Stromal cell of bone marrow (primary cell): ENCODE data around the gene GP2.
"Not testable (repeated sequence)": the region's sequence is repeated elsewhere in the genome, so short reads cannot be mapped to it uniquely, and the experiment has no call there.

Experiments used
- DNase-seq: peaks from one replicate; pipeline ENCODE4 v3.0.0-alpha.2; 2012; ENCODE audit warnings: low read depth

Gene GP2

DNA sequence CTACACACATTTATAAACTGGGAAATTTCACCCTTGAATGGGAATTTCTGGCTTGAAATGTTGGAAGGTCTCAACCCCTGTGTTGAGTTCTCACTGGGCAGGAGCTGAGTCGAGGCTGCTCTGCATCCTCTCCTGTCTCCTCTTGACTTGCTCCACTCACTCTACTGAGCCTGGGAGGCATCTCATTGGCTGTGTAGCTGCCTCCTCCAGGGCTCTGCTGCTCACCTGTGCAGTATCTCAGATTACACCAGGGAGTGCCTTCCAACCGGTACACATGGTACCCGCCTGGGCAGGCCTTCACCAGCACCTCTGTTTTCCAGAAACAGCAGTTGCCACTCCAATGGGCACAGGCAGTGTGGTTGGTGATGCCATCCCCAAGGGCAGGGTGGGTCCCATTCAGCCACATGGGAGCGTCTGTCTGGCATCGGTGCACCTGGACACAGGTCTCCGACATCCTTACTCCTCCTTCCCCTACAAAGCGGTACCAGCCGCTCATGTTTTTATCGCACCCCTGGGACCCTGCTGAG, 3.7 kb downstream of the GP2 start:
- DNase-seq = no peak

DNA sequence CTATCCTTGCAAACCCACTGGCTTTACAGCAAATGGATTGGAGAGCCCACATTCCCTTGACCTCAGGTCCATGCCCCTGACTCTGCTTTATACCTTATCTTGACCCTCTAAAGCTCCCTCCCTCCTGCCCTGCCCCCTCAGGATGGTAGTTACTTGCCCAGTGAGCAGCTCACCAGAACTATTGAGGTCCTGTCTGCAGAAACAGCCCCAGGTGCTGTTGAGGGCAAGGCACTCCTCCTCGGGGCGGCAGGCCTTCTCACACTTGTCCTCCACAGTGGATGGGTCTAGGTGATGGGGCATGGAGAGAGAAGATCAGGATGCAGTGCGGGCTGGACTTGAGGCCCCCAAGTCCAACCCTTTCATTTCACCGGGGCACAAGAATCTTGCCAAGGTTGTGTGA, 4.6 kb downstream of the GP2 start:
- DNase-seq = no peak

DNA sequence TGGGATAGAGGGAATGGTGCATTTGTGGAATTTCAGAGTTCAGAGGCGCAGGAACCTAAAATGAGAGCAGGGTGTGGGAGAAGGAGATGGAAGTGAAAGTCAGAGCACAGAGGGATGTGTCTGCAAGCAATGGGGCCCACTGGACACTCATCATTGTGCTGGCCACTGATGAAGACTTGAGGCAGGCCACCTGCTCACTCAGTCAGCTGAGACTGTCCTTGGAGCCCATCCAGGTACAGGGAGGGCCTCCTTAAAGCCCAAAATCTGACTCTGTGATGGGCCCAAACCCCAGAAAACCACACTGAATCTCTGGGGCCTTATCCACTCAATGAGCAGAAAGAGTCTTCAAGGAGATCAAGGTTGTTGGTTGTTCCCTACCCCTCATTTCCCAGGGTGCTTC, 5.6 kb downstream of the GP2 start:
- DNase-seq = no peak

- DNase-seq = not testable (repeated sequence)
Measured at GRCh38 chr16:20321051-20321450, 6.3 kb downstream of the GP2 start.

GRCh38 chr16:20320592-20320991, 6.7 kb downstream of the GP2 start:
- no peak for DNase-seq

- no peak for DNase-seq
Measured at GRCh38 chr16:20320178-20320577, 7.1 kb downstream of the GP2 start.

- DNase-seq = no peak
Measured at GRCh38 chr16:20319406-20319805, 7.9 kb downstream of the GP2 start.

- no peak for DNase-seq
Measured at GRCh38 chr16:20318437-20318836, 8.9 kb downstream of the GP2 start.

DNA sequence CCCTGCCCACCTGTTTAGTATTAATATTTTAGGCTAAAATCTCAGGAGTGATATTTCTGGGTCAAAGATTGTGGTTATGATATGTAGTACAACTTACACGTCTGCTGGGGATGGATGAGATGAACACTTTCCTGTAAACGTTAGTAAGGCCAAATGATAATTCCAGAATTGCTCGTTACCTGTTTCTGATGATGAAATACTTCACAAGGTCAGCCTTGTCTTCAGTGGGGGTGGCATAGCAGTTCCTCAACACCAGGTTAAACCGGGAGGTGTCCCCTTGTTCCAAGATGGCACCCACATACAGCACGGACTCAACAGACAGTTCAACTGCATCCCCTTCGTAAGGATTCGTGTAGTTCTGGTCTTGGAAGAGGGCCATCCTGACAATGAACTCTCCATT, 9.3 kb downstream of the GP2 start:
- no peak for DNase-seq

- no peak for DNase-seq
Measured at GRCh38 chr16:20317117-20317516, 10.2 kb downstream of the GP2 start.

GRCh38 chr16:20316715-20317114, 10.6 kb downstream of the GP2 start:
- DNase-seq = no peak

DNA sequence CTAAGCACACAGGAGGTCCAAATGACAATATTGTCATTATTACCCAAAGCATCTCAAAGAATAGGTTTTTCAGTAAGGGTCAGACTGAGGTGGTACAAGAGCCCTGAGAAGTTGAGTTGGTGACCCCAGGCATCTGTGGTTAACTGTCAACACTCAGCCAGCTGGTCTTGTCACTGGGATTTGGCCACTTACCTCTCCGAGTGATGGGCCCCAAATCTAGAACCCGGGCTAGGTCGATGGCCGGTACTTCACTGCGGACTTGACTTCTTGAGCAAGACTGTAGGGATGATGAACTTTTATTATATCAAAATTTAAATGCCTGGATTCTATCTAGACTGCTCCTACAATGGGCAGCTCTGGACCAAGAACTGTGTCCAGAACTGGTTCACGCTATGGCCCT, 11.5 kb downstream of the GP2 start:
- no peak for DNase-seq

- DNase-seq = no peak
Measured at GRCh38 chr16:20314575-20314974, 12.7 kb downstream of the GP2 start.

GRCh38 chr16:20313741-20314140, 13.6 kb downstream of the GP2 start:
- DNase-seq = no peak

DNA sequence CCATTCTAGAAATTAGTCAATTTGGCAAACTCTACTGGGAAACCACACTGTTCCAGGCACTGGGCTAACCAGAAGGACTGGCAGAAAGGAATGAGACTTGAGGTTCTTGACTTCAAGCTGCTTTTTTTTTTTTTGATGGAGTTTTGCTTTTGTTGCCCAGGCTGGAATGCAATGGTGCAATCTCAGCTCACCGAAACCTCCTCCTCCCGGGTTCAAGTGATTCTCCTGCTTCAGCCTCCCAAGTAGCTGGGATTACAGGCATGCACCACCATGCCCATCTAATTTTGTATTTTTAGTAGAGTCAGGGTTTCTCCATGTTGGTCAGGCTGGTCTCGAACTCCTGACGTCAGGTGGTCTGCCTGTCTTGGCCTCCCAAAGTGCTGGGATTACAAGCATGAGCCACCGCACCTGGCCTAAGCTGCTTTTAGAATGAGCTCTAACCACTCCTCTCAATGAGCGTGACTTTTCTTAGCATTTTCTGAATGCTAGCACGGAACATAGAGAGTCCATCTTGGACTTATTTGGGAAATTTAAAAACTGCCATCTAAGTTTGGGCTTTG, 14.7 kb downstream of the GP2 start:
- DNase-seq = not testable (repeated sequence)

DNA sequence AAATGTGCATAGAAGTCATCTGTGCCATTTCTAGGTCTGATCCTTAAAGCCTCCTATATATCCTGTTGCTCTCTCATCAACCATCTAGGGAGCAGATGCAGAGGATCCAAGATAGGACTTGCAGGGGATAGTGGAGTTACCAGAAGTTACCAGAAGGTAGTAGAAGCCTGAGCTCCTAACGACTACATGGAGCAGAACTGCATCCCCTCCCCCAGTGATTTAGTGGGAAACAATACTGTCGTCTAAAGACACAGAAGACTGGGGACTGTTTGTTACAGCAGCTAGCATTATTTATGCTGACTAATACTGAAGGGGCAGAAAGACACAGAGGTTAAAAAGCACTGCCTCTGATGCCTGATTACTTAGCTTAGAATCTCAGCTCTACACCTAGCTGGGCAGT, 15.8 kb downstream of the GP2 start:
- DNase-seq = no peak

GRCh38 chr16:20310421-20311395, 16.6 kb downstream of the GP2 start:
- DNase-seq = no peak

GRCh38 chr16:20309786-20310185, 17.5 kb downstream of the GP2 start:
- no peak for DNase-seq

DNA sequence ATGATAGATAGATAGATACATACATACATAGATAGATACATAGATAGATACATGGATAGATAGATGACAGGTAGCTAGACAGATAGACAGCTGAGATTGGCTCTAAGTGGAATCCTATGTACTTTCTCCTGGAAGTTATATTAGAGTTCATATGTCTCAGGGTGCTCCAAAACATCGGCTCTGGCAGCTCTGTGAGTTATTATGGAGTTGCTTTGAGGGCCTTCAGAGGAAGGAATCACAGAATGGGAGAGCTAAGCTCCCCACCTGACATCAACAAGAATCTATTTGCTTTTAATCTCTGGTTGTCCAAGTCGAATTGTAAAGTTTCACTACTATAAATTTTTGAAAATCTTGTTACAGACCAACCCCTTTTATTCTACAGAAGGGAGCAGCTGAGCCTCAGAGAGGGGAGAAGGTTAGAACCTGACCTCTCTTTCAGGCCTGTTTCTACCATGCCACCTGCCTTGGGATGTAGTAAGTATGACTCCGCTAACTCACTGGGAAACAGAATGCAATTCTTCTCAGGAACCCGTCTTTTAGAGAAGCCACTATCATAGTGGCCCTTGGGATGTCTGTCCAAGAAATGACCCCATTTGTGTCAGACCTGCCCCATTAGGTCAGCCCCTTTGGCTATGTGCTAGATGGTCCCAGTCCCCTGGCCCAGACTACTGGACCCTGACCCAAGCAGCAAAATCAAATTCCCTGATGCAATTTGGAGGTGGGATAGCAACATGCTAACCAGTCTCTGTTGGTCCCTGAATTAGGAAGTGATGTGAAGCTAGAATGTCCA, 18.3 kb downstream of the GP2 start:
- no peak for DNase-seq

DNA sequence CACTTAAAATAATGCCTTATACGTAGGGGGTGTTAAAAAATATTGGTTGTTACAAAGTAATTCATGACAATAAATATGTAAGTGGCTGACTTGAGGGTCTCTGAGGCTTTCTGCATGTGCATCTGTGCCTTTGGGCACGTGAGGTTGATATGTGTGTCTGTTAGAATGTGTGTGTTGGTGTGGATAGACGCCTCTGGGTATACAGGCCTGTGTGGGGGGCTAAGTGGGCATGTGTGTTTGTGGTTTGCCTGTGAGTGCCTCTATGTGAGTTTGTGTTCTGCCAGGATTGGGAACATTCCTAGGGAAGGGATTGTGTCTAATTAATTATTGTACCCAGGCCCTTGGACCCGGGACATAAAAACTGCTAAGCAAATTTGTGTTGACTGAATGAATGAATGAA, 19.0 kb downstream of the GP2 start:
- no peak for DNase-seq

DNA sequence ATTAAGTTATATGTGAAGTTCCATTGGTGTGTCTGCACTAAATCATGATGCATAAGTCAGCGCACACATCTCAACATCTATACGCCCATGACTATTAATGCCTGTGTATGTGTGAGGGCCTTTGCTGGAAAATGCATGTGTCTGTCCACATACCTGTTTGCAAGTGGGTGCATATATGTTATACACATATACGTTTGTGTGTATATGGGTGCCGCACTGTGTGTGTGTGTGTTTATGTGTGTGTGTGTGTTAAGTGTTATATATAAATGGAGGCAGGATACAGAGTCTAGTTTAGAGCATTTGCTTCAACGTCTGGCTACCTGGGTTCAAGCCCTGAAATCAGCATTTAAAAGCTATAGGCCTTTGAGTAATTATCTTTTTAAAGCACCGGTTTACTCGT, 19.5 kb downstream of the GP2 start:
- no peak for DNase-seq

GRCh38 chr16:20307240-20307671, 20.1 kb downstream of the GP2 start:
- no peak for DNase-seq

- no peak for DNase-seq
Measured at GRCh38 chr16:20306401-20306800, 20.9 kb downstream of the GP2 start.
